SH-SY5Y (cell line): ENCODE measurements around the gene PKD1L1.

ENCODE experiments used
- GATA2 ChIP-seq: IDR thresholded peaks from 2 replicates; pipeline ENCODE4 v1.6.1; 2011; ENCODE audit warnings: mild to moderate bottlenecking, low read depth, low read length
- GATA3 ChIP-seq: IDR thresholded peaks from 2 replicates; pipeline ENCODE4 v1.6.1; 2011; ENCODE audit warnings: low read depth, mild to moderate bottlenecking, low read length, moderate library complexity

GRCh38 chr7:47814905-47815613 is 133.2 kb downstream of the PKD1L1 start:
- TF ChIP-seq GATA2, result no peak
- TF ChIP-seq GATA3, result no peak
